DND-41 (cell line): ENCODE measurements around the gene PRG3.

Source experiments
- EZH2 ChIP-seq: IDR thresholded peaks from 3 replicates; pipeline ENCODE4 v1.6.1; 2012; ENCODE audit warnings: borderline replicate concordance, low read depth, mild to moderate bottlenecking, moderate library complexity, low read length, inconsistent platforms; ENCODE audit not compliant: severe bottlenecking
- TF ChIP-seq, protein P1 (sequence below): IDR thresholded peaks from 2 replicates; pipeline ENCODE4 v1.5.1; 2012; ENCODE audit warnings: borderline replicate concordance, low read length, moderate library complexity, mild to moderate bottlenecking; ENCODE audit not compliant: poor library complexity, severe bottlenecking; ENCODE audit errors: extremely low read depth

DNA sequence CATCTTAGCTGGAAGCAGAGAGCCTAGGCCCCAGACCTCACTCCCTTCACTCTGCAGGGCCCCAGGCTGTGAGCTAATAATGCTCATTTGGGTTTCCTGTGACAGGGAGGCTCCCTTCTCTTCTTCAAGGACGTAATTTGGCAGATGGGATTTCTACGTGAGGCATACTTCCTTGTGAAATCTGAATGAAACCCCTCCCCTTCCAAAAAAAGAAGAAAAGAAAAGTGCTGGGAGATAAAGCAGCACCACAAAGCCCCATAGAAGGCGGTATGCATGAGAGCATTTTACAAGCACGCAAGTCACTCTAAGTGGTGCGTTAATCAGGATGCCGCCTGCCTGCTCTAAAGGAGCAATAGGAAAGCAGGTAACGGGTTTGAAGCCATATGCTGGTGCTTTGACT, 37.1 kb downstream of the PRG3 start:
- TF ChIP-seq, protein P1, sequence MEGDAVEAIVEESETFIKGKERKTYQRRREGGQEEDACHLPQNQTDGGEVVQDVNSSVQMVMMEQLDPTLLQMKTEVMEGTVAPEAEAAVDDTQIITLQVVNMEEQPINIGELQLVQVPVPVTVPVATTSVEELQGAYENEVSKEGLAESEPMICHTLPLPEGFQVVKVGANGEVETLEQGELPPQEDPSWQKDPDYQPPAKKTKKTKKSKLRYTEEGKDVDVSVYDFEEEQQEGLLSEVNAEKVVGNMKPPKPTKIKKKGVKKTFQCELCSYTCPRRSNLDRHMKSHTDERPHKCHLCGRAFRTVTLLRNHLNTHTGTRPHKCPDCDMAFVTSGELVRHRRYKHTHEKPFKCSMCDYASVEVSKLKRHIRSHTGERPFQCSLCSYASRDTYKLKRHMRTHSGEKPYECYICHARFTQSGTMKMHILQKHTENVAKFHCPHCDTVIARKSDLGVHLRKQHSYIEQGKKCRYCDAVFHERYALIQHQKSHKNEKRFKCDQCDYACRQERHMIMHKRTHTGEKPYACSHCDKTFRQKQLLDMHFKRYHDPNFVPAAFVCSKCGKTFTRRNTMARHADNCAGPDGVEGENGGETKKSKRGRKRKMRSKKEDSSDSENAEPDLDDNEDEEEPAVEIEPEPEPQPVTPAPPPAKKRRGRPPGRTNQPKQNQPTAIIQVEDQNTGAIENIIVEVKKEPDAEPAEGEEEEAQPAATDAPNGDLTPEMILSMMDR: no peak
- TF ChIP-seq EZH2: no peak
